ENCODE data around the gene ADAM30.
"Not testable (repeated sequence)": the region's sequence is repeated elsewhere in the genome, so short reads cannot be mapped to it uniquely, and the experiment has no call there.

ADAM30 gene

GRCh38 chr1:119869995-119870394 is 26.3 kb downstream of the ADAM30 start:
- Histone ChIP-seq H3K27ac (ENCODE audit: low read length) (no peak overlapping the region), H3K27me3 (ENCODE audit: low read depth, low read length) (no peaks in the 10 kb centered on the region), H3K36me3 (ENCODE audit: control insufficient read depth in 1 of 2, insufficient read depth in 2 of 2, low read length in 2 of 2) (no peaks in the 10 kb centered on the region), H3K9me3 (ENCODE audit: control insufficient read depth in 1 of 2, low read length in 2 of 2) (no peaks in the 10 kb centered on the region), H3K4me1 (ENCODE audit: control insufficient read depth in 1 of 2, insufficient read depth in 2 of 2, low read length in 2 of 2) (peaks cover 0 to 17% of the 10 kb centered on the region in 2 donors), H3K4me3 (ENCODE audit: low read depth in 1 of 2, low read length in 2 of 2) (no peak overlapping the region)

- Histone ChIP-seq H3K9me3 (ENCODE audit: control insufficient read depth in 1 of 2, low read length in 2 of 2) (no peaks in the 10 kb centered on the region), H3K4me3 (ENCODE audit: low read depth in 1 of 2, low read length in 2 of 2) (no peak overlapping the region), H3K27me3 (ENCODE audit: low read depth, low read length) (no peaks in the 10 kb centered on the region), H3K4me1 (ENCODE audit: control insufficient read depth in 1 of 2, insufficient read depth in 2 of 2, low read length in 2 of 2) (peaks cover 0 to 9% of the 10 kb centered on the region in 2 donors), H3K36me3 (ENCODE audit: control insufficient read depth in 1 of 2, insufficient read depth in 2 of 2, low read length in 2 of 2) (no peaks in the 10 kb centered on the region), H3K27ac (ENCODE audit: low read length) (no peak overlapping the region)
Observed at GRCh38 chr1:119868176-119868575, 28.1 kb downstream of the ADAM30 start.

- Histone ChIP-seq H3K4me1 (ENCODE audit: control insufficient read depth in 1 of 2, insufficient read depth in 2 of 2, low read length in 2 of 2) (peaks cover 0 to 4% of the 10 kb centered on the region in 2 donors), H3K36me3 (ENCODE audit: control insufficient read depth in 1 of 2, insufficient read depth in 2 of 2, low read length in 2 of 2) (no peaks in the 10 kb centered on the region), H3K27me3 (ENCODE audit: low read depth, low read length) (no peaks in the 10 kb centered on the region), H3K27ac (ENCODE audit: low read length) (no peak overlapping the region), H3K4me3 (ENCODE audit: low read depth in 1 of 2, low read length in 2 of 2) (no peak overlapping the region), H3K9me3 (ENCODE audit: control insufficient read depth in 1 of 2, low read length in 2 of 2) (no peaks in the 10 kb centered on the region)
Observed at GRCh38 chr1:119866451-119866850, 29.9 kb downstream of the ADAM30 start.

- Histone ChIP-seq H3K36me3 (ENCODE audit: control insufficient read depth in 1 of 2, insufficient read depth in 2 of 2, low read length in 2 of 2) (no peaks in the 10 kb centered on the region), H3K27me3 (ENCODE audit: low read depth, low read length) (no peaks in the 10 kb centered on the region), H3K9me3 (ENCODE audit: control insufficient read depth in 1 of 2, low read length in 2 of 2) (no peaks in the 10 kb centered on the region), H3K27ac (ENCODE audit: low read length) (no peak overlapping the region), H3K4me3 (ENCODE audit: low read depth in 1 of 2, low read length in 2 of 2) (no peak overlapping the region), H3K4me1 (ENCODE audit: control insufficient read depth in 1 of 2, insufficient read depth in 2 of 2, low read length in 2 of 2) (peaks cover 0 to 4% of the 10 kb centered on the region in 2 donors)
Observed at GRCh38 chr1:119865627-119866026, 30.7 kb downstream of the ADAM30 start.

GRCh38 chr1:119862276-119862675 is 34.0 kb downstream of the ADAM30 start:
- Histone ChIP-seq H3K4me3 (ENCODE audit: low read depth in 1 of 2, low read length in 2 of 2) (no peak overlapping the region), H3K4me1 (ENCODE audit: control insufficient read depth in 1 of 2, insufficient read depth in 2 of 2, low read length in 2 of 2) (peaks cover 0 to 4% of the 10 kb centered on the region in 2 donors), H3K27ac (ENCODE audit: low read length) (no peak overlapping the region), H3K9me3 (ENCODE audit: control insufficient read depth in 1 of 2, low read length in 2 of 2) (no peaks in the 10 kb centered on the region), H3K27me3 (ENCODE audit: low read depth, low read length) (no peaks in the 10 kb centered on the region), H3K36me3 (ENCODE audit: control insufficient read depth in 1 of 2, insufficient read depth in 2 of 2, low read length in 2 of 2) (no peaks in the 10 kb centered on the region)

GRCh38 chr1:119861547-119861946 is 34.8 kb downstream of the ADAM30 start:
- Histone ChIP-seq H3K9me3 (ENCODE audit: control insufficient read depth in 1 of 2, low read length in 2 of 2) (no peaks in the 10 kb centered on the region), H3K4me1 (ENCODE audit: control insufficient read depth in 1 of 2, insufficient read depth in 2 of 2, low read length in 2 of 2) (peaks cover 0 to 4% of the 10 kb centered on the region in 2 donors), H3K27ac (ENCODE audit: low read length) (no peak overlapping the region)

GRCh38 chr1:119859647-119860046 is 36.7 kb downstream of the ADAM30 start:
- H3K9me3 ChIP-seq (ENCODE audit: control insufficient read depth in 1 of 2, low read length in 2 of 2), result no peaks in the 10 kb centered on the region
- H3K36me3 ChIP-seq (ENCODE audit: control insufficient read depth in 1 of 2, insufficient read depth in 2 of 2, low read length in 2 of 2), result no peaks in the 10 kb centered on the region
- H3K27me3 ChIP-seq (ENCODE audit: low read depth, low read length), result no peaks in the 10 kb centered on the region
- no peak overlapping the region for H3K27ac ChIP-seq (ENCODE audit: low read length)
- peaks cover 0 to 4% of the 10 kb centered on the region in 2 donors for H3K4me1 ChIP-seq (ENCODE audit: control insufficient read depth in 1 of 2, insufficient read depth in 2 of 2, low read length in 2 of 2)
- H3K4me3 ChIP-seq (ENCODE audit: low read depth in 1 of 2, low read length in 2 of 2), result no peak overlapping the region

More at GRCh38 chr1:119861547-119861946, 34.8 kb downstream of the ADAM30 start:
- H3K4me3 ChIP-seq (ENCODE audit: low read depth in 1 of 2, low read length in 2 of 2), result no peak overlapping the region
- no peaks in the 10 kb centered on the region for H3K36me3 ChIP-seq (ENCODE audit: control insufficient read depth in 1 of 2, insufficient read depth in 2 of 2, low read length in 2 of 2)
- H3K27me3 ChIP-seq (ENCODE audit: low read depth, low read length), result no peaks in the 10 kb centered on the region

GRCh38 chr1:119858556-119859214 is 37.6 kb downstream of the ADAM30 start:
- H3K4me1 ChIP-seq (ENCODE audit: control insufficient read depth in 1 of 2, insufficient read depth in 2 of 2, low read length in 2 of 2); H3K9me3 ChIP-seq (ENCODE audit: control insufficient read depth in 1 of 2, low read length in 2 of 2); H3K27me3 ChIP-seq (ENCODE audit: low read depth, low read length); H3K4me3 ChIP-seq (ENCODE audit: low read depth in 1 of 2, low read length in 2 of 2); H3K36me3 ChIP-seq (ENCODE audit: control insufficient read depth in 1 of 2, insufficient read depth in 2 of 2, low read length in 2 of 2); H3K27ac ChIP-seq (ENCODE audit: low read length): not testable (repeated sequence)

GRCh38 chr1:119858126-119858525 is 38.2 kb downstream of the ADAM30 start:
- Histone ChIP-seq H3K27me3 (ENCODE audit: low read depth, low read length) (no peaks in the 10 kb centered on the region), H3K4me3 (ENCODE audit: low read depth in 1 of 2, low read length in 2 of 2) (no peak overlapping the region), H3K9me3 (ENCODE audit: control insufficient read depth in 1 of 2, low read length in 2 of 2) (no peaks in the 10 kb centered on the region), H3K27ac (ENCODE audit: low read length) (no peak overlapping the region), H3K36me3 (ENCODE audit: control insufficient read depth in 1 of 2, insufficient read depth in 2 of 2, low read length in 2 of 2) (no peaks in the 10 kb centered on the region), H3K4me1 (ENCODE audit: control insufficient read depth in 1 of 2, insufficient read depth in 2 of 2, low read length in 2 of 2) (peaks cover 0 to 4% of the 10 kb centered on the region in 2 donors)

- H3K36me3 ChIP-seq (ENCODE audit: control insufficient read depth in 1 of 2, insufficient read depth in 2 of 2, low read length in 2 of 2), result no peaks in the 10 kb centered on the region
- no peaks in the 10 kb centered on the region for H3K9me3 ChIP-seq (ENCODE audit: control insufficient read depth in 1 of 2, low read length in 2 of 2)
- H3K27ac ChIP-seq (ENCODE audit: low read length), result no peak overlapping the region
- H3K27me3 ChIP-seq (ENCODE audit: low read depth, low read length), result no peaks in the 10 kb centered on the region
- no peaks in the 10 kb centered on the region for H3K4me1 ChIP-seq (ENCODE audit: control insufficient read depth in 1 of 2, insufficient read depth in 2 of 2, low read length in 2 of 2)
- H3K4me3 ChIP-seq (ENCODE audit: low read depth in 1 of 2, low read length in 2 of 2), result no peak overlapping the region
Observed at GRCh38 chr1:119853155-119853554, 43.2 kb downstream of the ADAM30 start.

- not testable (repeated sequence) for H3K4me3 ChIP-seq (ENCODE audit: low read depth in 1 of 2, low read length in 2 of 2); H3K4me1 ChIP-seq (ENCODE audit: control insufficient read depth in 1 of 2, insufficient read depth in 2 of 2, low read length in 2 of 2)
Observed at GRCh38 chr1:119844206-119844605, 52.1 kb downstream of the ADAM30 start.

More at GRCh38 chr1:119844206-119844605, 52.1 kb downstream of the ADAM30 start:
- not testable (repeated sequence) for H3K9me3 ChIP-seq (ENCODE audit: control insufficient read depth in 1 of 2, low read length in 2 of 2); H3K27ac ChIP-seq (ENCODE audit: low read length); H3K27me3 ChIP-seq (ENCODE audit: low read depth, low read length); H3K36me3 ChIP-seq (ENCODE audit: control insufficient read depth in 1 of 2, insufficient read depth in 2 of 2, low read length in 2 of 2)
